Heart right ventricle (tissue), 16 donors: ENCODE measurements around the gene MMP2. TPM values are rescaled to one million over a fixed set of nuclear protein-coding genes. Genes with fewer than 3 reads are reported as not detected.

ENCODE experiments used
- ATAC-seq, 8 donors: fragments of 200-7000 bp; cut with Tn5 transposase; one replicate each; pipeline ENCODE4 v1.9.1; 2020; ENCODE audit warnings: mild to moderate bottlenecking in 8 of 8, moderate library complexity in 8 of 8, moderate number of reproducible peaks in 1 of 8
- DNase-seq, 2 donors: peaks; one replicate each; pipeline ENCODE4 v3.0.0-alpha.2; 2020
- H3K27ac ChIP-seq, 10 donors: fragments of 200-600 bp; sonication (generic) in 2 of 10; one replicate each; pipeline versions ENCODE4 v1.5.0 to v1.8.0; 2020 to 2022; ENCODE audit warnings: mild to moderate bottlenecking in 3 of 10
- H3K27me3 ChIP-seq, 7 donors: fragments of 200-600 bp; one replicate each; pipeline ENCODE4 v1.8.0; 2021 to 2022; ENCODE audit warnings: mild to moderate bottlenecking in 2 of 7
- H3K36me3 ChIP-seq, 9 donors: fragments of 200-600 bp; sonication (generic) in 1 of 9; one replicate each; pipeline versions ENCODE4 v1.5.0 to v1.8.0; 2020 to 2022; ENCODE audit warnings: mild to moderate bottlenecking in 2 of 9
- H3K4me1 ChIP-seq, 9 donors: fragments of 200-600 bp; sonication (generic) in 1 of 9; one replicate each; pipeline versions ENCODE4 v1.5.0 to v1.8.0; 2020 to 2022; ENCODE audit warnings: mild to moderate bottlenecking in 4 of 9
- H3K4me3 ChIP-seq, 10 donors: fragments of 200-600 bp; sonication (generic) in 2 of 10; one replicate each; pipeline versions ENCODE4 v1.5.0 to v1.8.0; 2020 to 2022; ENCODE audit warnings: mild to moderate bottlenecking in 7 of 10, moderate library complexity in 2 of 10
- H3K9me3 ChIP-seq, 11 donors: fragments of 200-600 bp in 10 of 11; sonication (generic) in 2 of 11; one replicate each; pipeline versions ENCODE4 v1.5.0 to v1.8.0; 2013 to 2022; ENCODE audit warnings: mild to moderate bottlenecking in 2 of 11, control low read depth in 1 of 11, moderate library complexity in 1 of 11
- CTCF ChIP-seq, 9 donors: fragments of 200-600 bp; sonication (generic) in 2 of 9; IDR thresholded peaks; one replicate each; pipeline versions ENCODE4 v1.5.0 to v1.8.0; 2021 to 2022; ENCODE audit warnings: antibody characterized with exemption in 9 of 9, mild to moderate bottlenecking in 5 of 9, moderate library complexity in 1 of 9
- WGBS, 2 donors: extraction: QIAGEN DNeasy Blood & Tissue Kit; methylation state at CpG; one replicate each; pipeline ENCODE4 v1.1.7; 2013; ENCODE audit warnings: inconsistent platforms in 1 of 2; 5-methylcytosine and 5-hydroxymethylcytosine counted together
- intact Hi-C, 10 donors: fragments of 100-400 bp; cut with DNase I; formaldehyde crosslinking; loops; one replicate each; pipeline versions ENCODE4 v1.11.1 to v1.14.2; 2022
- polyA plus RNA-seq, 2 donors: library from polyadenylated mRNA; stranded (reverse); fragments of 200-250 nt; gene quantifications; one replicate each; pipeline ENCODE4 v1.2.3, GENCODE V29; 2013
- total RNA-seq, 10 donors: library from RNA; stranded (reverse); fragmentation: NEBNext Ultra II Directional in 3 of 10; extraction: Animal tissue kit (Norgen Biotek cat#: 25700) in 3 of 10; gene quantifications; one replicate each; pipeline versions ENCODE4 v1.2.1 to v1.2.4, GENCODE V29; 2021 to 2023
- donor health status: Arrhythmogenic right ventricular cardiomyopathy.
- donor health status: ischemic (EF 13 %, LVEDD 7.1; RV severe dilation, severe dysfunction).
- donor health status: healthy with polysubstance abuse.
- donor health status: DM: no; HTN: yes; CAD: no.
- donor health status: DM: no; HTN: no; CAD: no.
- donor health status: ischemic (EF 25% LVEDD 6.9; RV normal size, moderate dysfunction).
- donor health status: ischemic (EF 25% LVEDD 5.7; RV mildly dilated, moderate dysfunction).
- donor health status: healthy.
- donor health status: DM: yes; HTN: yes; CAD: no.
- donor health status: Ischemic cardiomyopathy.
- donor health status: ischemic (EF 35%, LVEDD 5.7; RV mildly dilated, moderate dysfunction).
- donor health status: nonischemic (EF 11% LVEDD 7.7; RV severe dilation, severe dysfunction).
- donor health status: DM: yes; HTN: yes; CAD: no.
- donor health status: PGD.
- donor health status: ischemic (EF 29% LVEDD 5.4; RV normal size, mild dysfunction).
- donor health status: nonischemic (EF 23%, LVEDD 6.1; RV moderate dilation, normal function).

MMP2 gene
- total and polyA plus RNA-seq, 12 donors: 36.1 to 157 (median 88.0) TPM

DNA sequence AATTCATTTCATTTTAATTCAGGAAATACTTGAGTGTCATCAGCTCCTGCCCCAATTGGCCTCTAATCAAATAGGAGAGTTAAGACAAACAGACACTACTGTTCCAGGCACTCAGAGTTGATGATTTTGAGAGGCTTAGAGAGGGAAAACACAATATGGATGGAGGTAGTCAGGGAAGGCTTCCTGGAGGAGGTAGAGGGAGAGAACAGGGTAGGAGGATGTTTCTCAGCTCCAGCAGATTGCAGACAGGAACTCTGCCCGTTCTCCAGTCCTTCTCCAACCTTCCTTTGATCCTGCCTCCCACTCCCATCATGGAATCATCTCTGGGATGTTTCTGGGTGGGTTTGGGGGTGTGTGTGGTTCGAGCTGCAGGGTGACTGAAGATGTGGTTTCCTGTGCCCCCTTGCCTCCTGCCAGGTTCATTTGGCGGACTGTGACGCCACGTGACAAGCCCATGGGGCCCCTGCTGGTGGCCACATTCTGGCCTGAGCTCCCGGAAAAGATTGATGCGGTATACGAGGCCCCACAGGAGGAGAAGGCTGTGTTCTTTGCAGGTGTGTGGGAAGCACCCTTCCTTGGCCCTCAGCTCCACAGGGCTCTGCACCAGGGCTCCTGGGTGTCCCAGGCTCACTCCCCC is 17.6 kb downstream of the MMP2 start:
- ATAC-seq (no peak), DNase-seq (no peak)
- H3K27me3 ChIP-seq: no peaks in the 10 kb centered on the region
- TF ChIP-seq CTCF (IDR thresholded peaks at IDR 0.05): no peak
- peaks cover 0 to 43% (median 0%) of the 10 kb centered on the region in 9 donors for H3K36me3 ChIP-seq
- H3K27ac ChIP-seq: no peak overlapping the region
- intact Hi-C loops: loop anchor here in 7 of 10 donors (5.0 to 10.0 kb wide), 3 partner anchors 46 to 208 kb away; no protein-coding TSS in a partner anchor
- no peak overlapping the region for H3K4me3 ChIP-seq
- H3K4me1 ChIP-seq: peaks cover 4 to 51% (median 32%) of the 10 kb centered on the region in 9 donors
- whole genome bisulfite sequencing, 2 donors: 76 to 88% methylated on average over 8 of the region's 8 CpGs
- H3K9me3 ChIP-seq: no peaks in the 10 kb centered on the region

GRCh38 chr16:55497558-55497957 is 18.6 kb downstream of the MMP2 start:
- no peak for TF ChIP-seq CTCF (IDR thresholded peaks at IDR 0.05)
- Histone ChIP-seq H3K27me3 (no peaks in the 10 kb centered on the region), H3K36me3 (peaks cover 0 to 43% (median 0%) of the 10 kb centered on the region in 9 donors), H3K27ac (no peak overlapping the region), H3K4me1 (peaks cover 4 to 60% (median 41%) of the 10 kb centered on the region in 9 donors), H3K9me3 (no peaks in the 10 kb centered on the region), H3K4me3 (no peak overlapping the region)
- no peak for ATAC-seq
- DNase-seq: no peak
- intact Hi-C loops: loop anchor here in 7 of 10 donors (5.0 to 10.0 kb wide), 3 partner anchors 45 to 207 kb away; no protein-coding TSS in a partner anchor
- WGBS, 2 donors: 80 to 96% methylated on average over 5 of the region's 5 CpGs

DNA sequence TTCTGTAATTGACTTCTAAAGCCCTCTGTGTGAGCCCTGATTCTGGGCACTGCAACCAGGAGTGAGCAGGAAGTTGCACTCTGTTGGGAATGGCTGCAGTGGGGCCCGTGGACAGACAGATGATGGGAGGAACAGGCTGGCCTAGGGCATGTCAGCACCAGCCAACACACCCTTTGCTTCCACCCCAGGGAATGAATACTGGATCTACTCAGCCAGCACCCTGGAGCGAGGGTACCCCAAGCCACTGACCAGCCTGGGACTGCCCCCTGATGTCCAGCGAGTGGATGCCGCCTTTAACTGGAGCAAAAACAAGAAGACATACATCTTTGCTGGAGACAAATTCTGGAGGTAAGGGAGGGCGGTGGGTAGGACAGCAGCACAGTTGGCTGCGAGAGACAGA is 19.1 kb downstream of the MMP2 start:
- Histone ChIP-seq H3K27ac (no peak overlapping the region), H3K4me3 (no peak overlapping the region), H3K4me1 (peaks cover 4 to 65% (median 45%) of the 10 kb centered on the region in 9 donors), H3K36me3 (peaks cover 0 to 37% (median 0%) of the 10 kb centered on the region in 9 donors), H3K27me3 (no peaks in the 10 kb centered on the region), H3K9me3 (no peaks in the 10 kb centered on the region)
- DNase-seq: no peak
- intact Hi-C loops: loop anchor here in 7 of 10 donors (5.0 to 10.0 kb wide), 3 partner anchors 44 to 207 kb away; no protein-coding TSS in a partner anchor
- no peak for TF ChIP-seq CTCF (IDR thresholded peaks at IDR 0.05)
- 87 to 88% methylated on average over 6 of the region's 6 CpGs for WGBS, 2 donors
- no peak for ATAC-seq

- Histone ChIP-seq H3K4me1 (peaks cover 4 to 76% (median 54%) of the 10 kb centered on the region in 9 donors), H3K27ac (peak overlapping the region in 3 of 10 donors; percentile 20 to 51 (median 37)), H3K36me3 (peaks cover 0 to 39% (median 0%) of the 10 kb centered on the region in 9 donors), H3K27me3 (no peaks in the 10 kb centered on the region), H3K9me3 (no peaks in the 10 kb centered on the region), H3K4me3 (no peak overlapping the region)
- DNase-seq: no peak
- intact Hi-C loops: loop anchor here in 7 of 10 donors (5.0 to 10.0 kb wide), 3 partner anchors 43 to 206 kb away; no protein-coding TSS in a partner anchor
- no peak for TF ChIP-seq CTCF (IDR thresholded peaks at IDR 0.05)
- 55 to 76% methylated on average over 3 of the region's 3 CpGs for WGBS, 2 donors
- ATAC-seq: no peak
Observed at GRCh38 chr16:55499281-55499680, 20.3 kb downstream of the MMP2 start.
